H9 (cell line): Measurements from ENCODE around the gene A2ML1. TPM values are rescaled to one million over a fixed set of nuclear protein-coding genes. Genes with fewer than 3 reads are reported as not detected.

Experiments used
- DNase-seq: peaks from one replicate; pipeline ENCODE4 v3.0.0-alpha.2; 2017
- H2AFZ ChIP-seq: one replicate; pipeline ENCODE4 v1.6.1; 2013; ENCODE audit warnings: mild to moderate bottlenecking, low read length, control low read depth, moderate library complexity
- H2AK5ac ChIP-seq: 2 replicates; pipeline ENCODE4 v1.6.1; 2013; ENCODE audit warnings: low read length, control low read depth, mixed read lengths; ENCODE audit not compliant: insufficient read length
- H2BK120ac ChIP-seq: one replicate; pipeline ENCODE4 v1.6.1; 2013; ENCODE audit warnings: low read depth, mild to moderate bottlenecking, low read length, control low read depth, inconsistent platforms; ENCODE audit not compliant: poor library complexity, severe bottlenecking
- H2BK12ac ChIP-seq: 2 replicates; pipeline ENCODE4 v1.6.1; 2013; ENCODE audit warnings: low read length, control low read depth, mixed read lengths, low read depth; ENCODE audit not compliant: insufficient read length
- H2BK15ac ChIP-seq: 2 replicates; pipeline ENCODE4 v1.6.1; 2013; ENCODE audit warnings: low read depth, low read length, control low read depth
- H2BK20ac ChIP-seq: one replicate; pipeline ENCODE4 v1.6.1; 2013; ENCODE audit warnings: low read depth, mild to moderate bottlenecking, low read length, control low read depth, inconsistent platforms; ENCODE audit not compliant: poor library complexity, severe bottlenecking
- H2BK5ac ChIP-seq: 2 replicates; pipeline ENCODE4 v1.6.1; 2013; ENCODE audit warnings: low read length, control low read depth, mixed read lengths; ENCODE audit not compliant: insufficient read length
- H3K14ac ChIP-seq: 2 replicates; pipeline ENCODE4 v1.6.1; 2013; ENCODE audit warnings: low read length, control low read depth; ENCODE audit not compliant: insufficient read depth
- H3K18ac ChIP-seq: 2 replicates; pipeline ENCODE4 v1.6.1; 2013; ENCODE audit warnings: low read depth, mild to moderate bottlenecking, mixed read lengths, low read length, control low read depth; ENCODE audit not compliant: insufficient read length
- H3K23ac ChIP-seq: 2 replicates; pipeline ENCODE4 v1.6.1; 2013; ENCODE audit warnings: low read length, control low read depth, mixed read lengths, low read depth; ENCODE audit not compliant: insufficient read length
- H3K23me2 ChIP-seq: 2 replicates; pipeline ENCODE4 v1.6.1; 2013; ENCODE audit warnings: low read depth, mild to moderate bottlenecking, mixed read lengths, low read length, control low read depth; ENCODE audit not compliant: insufficient read length, poor library complexity, severe bottlenecking
- H3K27ac ChIP-seq: 2 replicates; pipeline ENCODE4 v1.5.1; 2013; ENCODE audit warnings: low read length, control low read depth, mixed read lengths, low read depth; ENCODE audit not compliant: insufficient read length
- H3K27me3 ChIP-seq: 2 replicates; pipeline ENCODE4 v1.6.1; 2013; ENCODE audit warnings: low read length, control low read depth, inconsistent platforms; ENCODE audit not compliant: insufficient read depth
- H3K4ac ChIP-seq: 2 replicates; pipeline ENCODE4 v1.6.1; 2013; ENCODE audit warnings: low read depth, mild to moderate bottlenecking, control low read depth, inconsistent platforms, low read length, moderate library complexity
- H3K4me1 ChIP-seq: 2 replicates; pipeline ENCODE4 v1.6.1; 2013; ENCODE audit warnings: low read length, control low read depth, inconsistent platforms; ENCODE audit not compliant: insufficient read depth
- H3K4me2 ChIP-seq: 2 replicates; pipeline ENCODE4 v1.6.1; 2013; ENCODE audit warnings: low read length, control low read depth, mixed read lengths; ENCODE audit not compliant: insufficient read length, insufficient read depth
- H3K56ac ChIP-seq: 2 replicates; pipeline ENCODE4 v1.6.1; 2013; ENCODE audit warnings: low read depth, mild to moderate bottlenecking, mixed read lengths, low read length, control low read depth; ENCODE audit not compliant: insufficient read length
- H3K79me1 ChIP-seq: 2 replicates; pipeline ENCODE4 v1.6.1; 2013; ENCODE audit warnings: low read depth, mild to moderate bottlenecking, moderate library complexity, low read length, control low read depth, inconsistent platforms; ENCODE audit not compliant: insufficient read depth, poor library complexity, severe bottlenecking
- H3K79me2 ChIP-seq: 2 replicates; pipeline ENCODE4 v1.6.1; 2013; ENCODE audit warnings: low read length, control low read depth, inconsistent platforms; ENCODE audit not compliant: insufficient read depth
- H3K9ac ChIP-seq: 2 replicates; pipeline ENCODE4 v1.6.1; 2013; ENCODE audit warnings: low read length, control low read depth, mixed read lengths; ENCODE audit not compliant: insufficient read length; ENCODE audit errors: extremely low read depth
- H3K9me3 ChIP-seq: one replicate; pipeline ENCODE4 v1.6.1; 2013; ENCODE audit warnings: low read depth, low read length, inconsistent platforms; ENCODE audit not compliant: control insufficient read depth
- H3T11ph ChIP-seq: one replicate; pipeline ENCODE4 v1.6.1; 2013; ENCODE audit warnings: mild to moderate bottlenecking, low read length, control low read depth, inconsistent platforms
- H4K20me1 ChIP-seq: one replicate; pipeline ENCODE4 v1.6.1; 2013; ENCODE audit not compliant: control insufficient read depth, insufficient read length, insufficient read depth
- H4K5ac ChIP-seq: 2 replicates; pipeline ENCODE4 v1.6.1; 2013; ENCODE audit warnings: low read depth, mild to moderate bottlenecking, mixed read lengths, low read length, control low read depth; ENCODE audit not compliant: insufficient read length
- H4K8ac ChIP-seq: replicated peaks from 2 replicates; pipeline ENCODE4 v1.6.1; 2013; ENCODE audit warnings: low read length, control low read depth, mixed read lengths, low read depth; ENCODE audit not compliant: insufficient read length
- H4K91ac ChIP-seq: 2 replicates; pipeline ENCODE4 v1.6.1; 2013; ENCODE audit warnings: low read depth, mild to moderate bottlenecking, moderate library complexity, mixed read lengths, low read length, control low read depth; ENCODE audit not compliant: insufficient read length
- H3K27ac Mint-ChIP-seq, 3 experiments: 2 replicates in 2 of 3; 3 replicates in 1 of 3; pipeline ENCODE4 v1.8.0; 2020 to 2021; ENCODE audit warnings: mixed read lengths in 3 of 3, mild to moderate bottlenecking in 1 of 3, moderate library complexity in 1 of 3
- H3K27me3 Mint-ChIP-seq: 2 replicates; pipeline ENCODE4 v1.8.0; 2021; ENCODE audit warnings: low read depth, mild to moderate bottlenecking, moderate library complexity, mixed read lengths
- H3K36me3 Mint-ChIP-seq, 3 experiments: 2 replicates in 2 of 3; 3 replicates in 1 of 3; pipeline ENCODE4 v1.8.0; 2020 to 2021; ENCODE audit warnings: low read depth in 3 of 3, mixed read lengths in 3 of 3; ENCODE audit not compliant: insufficient read depth in 1 of 3
- H3K4me1 Mint-ChIP-seq, 2 experiments: 2 replicates each; pipeline ENCODE4 v1.8.0; 2020; ENCODE audit warnings: mixed read lengths in 2 of 2
- H3K4me3 Mint-ChIP-seq, 2 experiments: 2 replicates in 1 of 2; 3 replicates in 1 of 2; pipeline ENCODE4 v1.8.0; 2020 to 2021; ENCODE audit warnings: mild to moderate bottlenecking in 2 of 2, mixed read lengths in 2 of 2, moderate library complexity in 1 of 2
- H3K9me3 Mint-ChIP-seq, 2 experiments: 2 replicates in 1 of 2; 3 replicates in 1 of 2; pipeline ENCODE4 v1.8.0; 2020; ENCODE audit warnings: mild to moderate bottlenecking in 2 of 2, mixed read lengths in 2 of 2, moderate library complexity in 1 of 2
- WGBS: extraction: QIAGEN DNeasy Blood & Tissue Kit; methylation state at CpG from one replicate; pipeline ENCODE4 v1.1.7; 2013; ENCODE audit warnings: missing lambda C conversion rate, low lambda C conversion rate, mixed read lengths; ENCODE audit not compliant: insufficient read length; ENCODE audit errors: extremely low coverage; 5-methylcytosine and 5-hydroxymethylcytosine counted together
- total RNA-seq: library from RNA; stranded (reverse); gene quantifications from 2 replicates; pipeline ENCODE4 v1.2.1, GENCODE V29; 2021
- TF ChIP-seq, protein P1 (sequence below): fragments of 200-600 bp; sonication (generic); conservative IDR thresholded peaks from 3 replicates; pipeline ENCODE4 v1.8.0; 2021; ENCODE audit warnings: antibody characterized with exemption, mild to moderate bottlenecking

Gene A2ML1
- total RNA-seq, 1 experiment from 2014 or later, result 2.8 TPM

DNA sequence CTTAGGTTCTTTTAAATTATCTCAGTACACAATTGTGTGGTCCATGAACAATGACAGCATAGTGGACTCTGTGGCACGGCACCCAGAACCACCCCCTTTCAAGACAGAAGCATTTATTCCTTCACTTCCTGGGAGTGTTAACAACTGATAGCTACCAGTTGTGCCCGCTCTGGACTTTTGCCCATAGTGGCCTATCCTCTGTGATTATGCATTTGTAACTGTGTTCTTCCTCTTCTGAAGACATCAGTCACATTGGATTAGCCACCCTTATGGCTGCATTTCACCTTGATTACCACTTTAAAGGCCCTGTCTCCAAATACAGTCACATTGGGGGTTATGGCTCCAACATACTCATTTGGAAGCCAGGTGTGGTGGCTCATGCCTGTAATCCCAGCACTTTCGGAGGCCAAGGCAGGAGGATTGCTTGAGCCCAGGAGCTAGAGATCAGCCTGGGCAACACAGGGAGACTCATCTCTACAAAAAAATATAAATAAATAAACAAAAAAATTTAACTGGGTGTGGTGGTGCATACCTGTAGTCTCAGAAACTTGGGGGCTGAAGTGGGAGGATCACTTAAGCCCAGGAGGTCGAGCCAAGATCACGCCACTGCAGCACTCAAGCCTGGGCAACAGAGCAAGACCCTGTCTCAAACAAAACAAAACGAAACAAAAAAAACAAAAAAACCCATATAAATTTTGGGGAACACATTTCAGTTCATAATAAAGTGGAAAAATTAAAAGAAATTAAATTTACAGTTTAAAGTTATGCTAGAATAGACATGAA lies 64.3 kb downstream of the A2ML1 start:
- H3K23me2 ChIP-seq, result no peaks in the 10 kb centered on the region
- no peak overlapping the region for H3K9ac ChIP-seq
- no peak overlapping the region for H3K14ac ChIP-seq
- peaks cover 5 to 13% (median 11%) of the 10 kb centered on the region in 3 experiments for H3K36me3 Mint-ChIP-seq
- no peaks in the 10 kb centered on the region; the same call in 1 of the 2 replicates for H3K27me3 Mint-ChIP-seq
- no peaks in the 10 kb centered on the region for H4K20me1 ChIP-seq
- H2BK5ac ChIP-seq, result no peak overlapping the region
- H2BK120ac ChIP-seq, result no peak overlapping the region
- no peaks in the 10 kb centered on the region for H3K9me3 ChIP-seq
- no peak overlapping the region for H4K8ac ChIP-seq
- H3K18ac ChIP-seq, result no peak overlapping the region
- no peaks in the 10 kb centered on the region for H3K79me1 ChIP-seq
- no peak overlapping the region for H3K4me2 ChIP-seq
- H3K9me3 Mint-ChIP-seq, result peaks cover 6 to 8% of the 10 kb centered on the region in 2 experiments; a peak in 4 of 5 replicates
- H3K4me3 Mint-ChIP-seq, result no peak overlapping the region
- H3K4ac ChIP-seq, result no peak overlapping the region
- no peak overlapping the region for H3K27ac Mint-ChIP-seq
- no peak overlapping the region for H2BK20ac ChIP-seq
- H2AFZ ChIP-seq, result no peak overlapping the region
- no peaks in the 10 kb centered on the region for H3K79me2 ChIP-seq
- peaks cover 3% of the 10 kb centered on the region; the same call in 1 of the 2 replicates for H3K4me1 ChIP-seq
- no peak overlapping the region for H2BK15ac ChIP-seq
- peaks cover 8 to 11% of the 10 kb centered on the region in 2 experiments for H3K4me1 Mint-ChIP-seq
- H4K91ac ChIP-seq, result no peak overlapping the region
- H3K23ac ChIP-seq, result no peak overlapping the region
- no peak overlapping the region for H3K56ac ChIP-seq
- no peaks in the 10 kb centered on the region for H3K27me3 ChIP-seq
- H2AK5ac ChIP-seq, result no peak overlapping the region
- no CpG with 5 or more reads among the region's 6 CpGs for WGBS
- H3K27ac ChIP-seq, result no peak overlapping the region
- DNase-seq, result no peak
- no peak overlapping the region for H2BK12ac ChIP-seq
- no peak overlapping the region for H4K5ac ChIP-seq
- no peak overlapping the region for H3T11ph ChIP-seq
- TF ChIP-seq, protein P1, sequence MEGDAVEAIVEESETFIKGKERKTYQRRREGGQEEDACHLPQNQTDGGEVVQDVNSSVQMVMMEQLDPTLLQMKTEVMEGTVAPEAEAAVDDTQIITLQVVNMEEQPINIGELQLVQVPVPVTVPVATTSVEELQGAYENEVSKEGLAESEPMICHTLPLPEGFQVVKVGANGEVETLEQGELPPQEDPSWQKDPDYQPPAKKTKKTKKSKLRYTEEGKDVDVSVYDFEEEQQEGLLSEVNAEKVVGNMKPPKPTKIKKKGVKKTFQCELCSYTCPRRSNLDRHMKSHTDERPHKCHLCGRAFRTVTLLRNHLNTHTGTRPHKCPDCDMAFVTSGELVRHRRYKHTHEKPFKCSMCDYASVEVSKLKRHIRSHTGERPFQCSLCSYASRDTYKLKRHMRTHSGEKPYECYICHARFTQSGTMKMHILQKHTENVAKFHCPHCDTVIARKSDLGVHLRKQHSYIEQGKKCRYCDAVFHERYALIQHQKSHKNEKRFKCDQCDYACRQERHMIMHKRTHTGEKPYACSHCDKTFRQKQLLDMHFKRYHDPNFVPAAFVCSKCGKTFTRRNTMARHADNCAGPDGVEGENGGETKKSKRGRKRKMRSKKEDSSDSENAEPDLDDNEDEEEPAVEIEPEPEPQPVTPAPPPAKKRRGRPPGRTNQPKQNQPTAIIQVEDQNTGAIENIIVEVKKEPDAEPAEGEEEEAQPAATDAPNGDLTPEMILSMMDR, result no peak
